Measurements from ENCODE around the gene LRRC23. TPM values are rescaled to one million over a fixed set of nuclear protein-coding genes. Genes with fewer than 3 reads are reported as not detected.
A peak's percentile ranks its signal among the peaks of the same experiment; 100 is the strongest.

The LRRC23 gene
- total and polyA plus RNA-seq, 8 donors: 5.3 to 20.4 (median 9.0) TPM; not detected in 1

DNA sequence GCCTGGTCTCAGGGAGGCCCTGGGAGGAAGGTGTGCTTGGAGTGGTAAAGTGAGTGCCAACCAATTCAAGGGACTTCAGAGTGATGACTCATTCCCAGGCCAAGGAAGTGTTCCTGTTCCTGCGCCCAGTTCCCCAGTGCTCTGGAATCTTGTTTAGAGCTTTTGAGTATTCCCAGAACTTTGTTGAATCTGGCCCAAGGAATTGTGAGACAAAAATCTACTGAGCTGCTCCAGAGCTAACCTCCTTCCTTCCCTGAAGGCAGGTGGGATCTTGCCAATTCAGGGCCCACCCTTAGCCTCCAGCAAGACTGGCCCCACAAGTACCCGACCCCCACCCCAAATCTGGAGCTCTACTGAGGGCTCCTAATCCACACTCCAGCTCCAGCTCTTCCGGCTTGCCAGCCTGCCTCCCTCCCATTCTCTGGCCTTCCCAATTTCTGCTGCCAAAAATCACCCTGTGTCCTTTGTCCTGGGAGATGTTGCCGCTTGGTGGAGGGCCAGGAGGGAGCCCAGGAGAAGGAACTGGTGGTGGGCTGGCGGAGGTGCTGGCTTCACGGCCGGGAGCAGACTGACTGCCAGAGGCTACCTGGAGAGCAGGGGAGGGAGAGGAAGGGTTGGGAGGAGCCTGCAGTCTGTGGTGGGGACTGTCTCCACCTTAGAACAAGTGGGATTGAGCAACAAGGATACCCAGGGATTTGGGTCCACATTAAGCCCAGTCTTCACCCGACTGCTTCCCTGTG lies 21.1 kb downstream of the LRRC23 start:
- no peaks in the 10 kb centered on the region for H3K27me3 ChIP-seq
- peaks cover 46 to 69% (median 55%) of the 10 kb centered on the region in 4 donors for H3K4me1 ChIP-seq
- TF ChIP-seq, protein P1, sequence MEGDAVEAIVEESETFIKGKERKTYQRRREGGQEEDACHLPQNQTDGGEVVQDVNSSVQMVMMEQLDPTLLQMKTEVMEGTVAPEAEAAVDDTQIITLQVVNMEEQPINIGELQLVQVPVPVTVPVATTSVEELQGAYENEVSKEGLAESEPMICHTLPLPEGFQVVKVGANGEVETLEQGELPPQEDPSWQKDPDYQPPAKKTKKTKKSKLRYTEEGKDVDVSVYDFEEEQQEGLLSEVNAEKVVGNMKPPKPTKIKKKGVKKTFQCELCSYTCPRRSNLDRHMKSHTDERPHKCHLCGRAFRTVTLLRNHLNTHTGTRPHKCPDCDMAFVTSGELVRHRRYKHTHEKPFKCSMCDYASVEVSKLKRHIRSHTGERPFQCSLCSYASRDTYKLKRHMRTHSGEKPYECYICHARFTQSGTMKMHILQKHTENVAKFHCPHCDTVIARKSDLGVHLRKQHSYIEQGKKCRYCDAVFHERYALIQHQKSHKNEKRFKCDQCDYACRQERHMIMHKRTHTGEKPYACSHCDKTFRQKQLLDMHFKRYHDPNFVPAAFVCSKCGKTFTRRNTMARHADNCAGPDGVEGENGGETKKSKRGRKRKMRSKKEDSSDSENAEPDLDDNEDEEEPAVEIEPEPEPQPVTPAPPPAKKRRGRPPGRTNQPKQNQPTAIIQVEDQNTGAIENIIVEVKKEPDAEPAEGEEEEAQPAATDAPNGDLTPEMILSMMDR (IDR thresholded peaks at IDR 0.05): peak in 1 of 7 experiments; percentile 12
- TF ChIP-seq POLR2AphosphoS5 (IDR thresholded peaks at IDR 0.05): peak; percentile 42 to 71 (median 69)
- no peak for TF ChIP-seq POLR2A (IDR thresholded peaks at IDR 0.05)
- TF ChIP-seq EP300 (IDR thresholded peaks at IDR 0.05): no peak
- H3K4me3 ChIP-seq: peak overlapping the region; percentile 64 to 95 (median 86)
- intact Hi-C loops (cut with DNase I; ENCODE audit: low total_unique reads): no loop called here
- H3K36me3 ChIP-seq: peaks cover 0 to 28% (median 19%) of the 10 kb centered on the region in 4 donors
- no peaks in the 10 kb centered on the region for H3K9me3 ChIP-seq
- DNase-seq: peak; percentile 77 to 88
- whole genome bisulfite sequencing, 5 donors: 11 to 26% (median 13%) methylated on average over 8 of the region's 8 CpGs
- H3K27ac ChIP-seq: peak overlapping the region; percentile 89 to 99 (median 97)

DNA sequence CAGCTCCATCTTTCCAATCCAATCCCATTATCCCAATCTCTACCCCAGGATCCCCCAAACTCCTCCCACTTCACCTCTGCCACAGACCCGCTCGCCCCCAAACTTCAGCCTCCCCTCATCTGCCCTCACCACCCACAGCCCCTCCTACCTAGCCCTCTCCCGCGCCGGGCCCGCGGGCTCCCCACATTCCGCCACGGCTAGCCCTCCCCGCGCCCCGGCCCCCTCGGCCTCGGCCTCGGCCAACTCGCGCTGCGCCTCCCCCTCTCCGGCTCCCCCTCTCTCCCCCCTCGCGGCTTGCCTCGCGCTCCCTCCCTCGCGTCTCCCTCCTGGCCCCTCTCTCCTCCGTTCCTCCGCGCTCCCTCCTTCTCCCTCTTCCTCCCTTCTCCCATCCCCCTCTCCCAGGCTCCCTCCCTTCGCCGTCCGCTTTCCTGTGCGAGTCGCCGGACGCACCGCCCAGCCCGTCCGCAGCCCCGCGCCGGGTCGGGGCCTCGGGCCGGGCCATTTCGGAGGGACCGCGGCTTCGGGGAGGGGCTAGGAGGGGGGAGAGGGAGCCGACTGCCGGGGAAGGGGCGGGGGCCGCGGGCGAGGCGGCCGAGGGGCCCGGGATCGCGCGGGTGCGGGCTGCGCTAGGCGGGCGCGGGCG lies 22.9 kb downstream of the LRRC23 start, which contains the start of gene ATN1:
TSS of gene ATN1 (plus strand) at position 581 of the 643 bp plus-strand sequence. CDS start 6,043 bp downstream, outside the sequence.
- Histone ChIP-seq H3K27me3 (no peaks in the 10 kb centered on the region), H3K27ac (peak within 1 kb of the TSS; percentile 90 to 99 (median 97)), H3K4me3 (peak within 1 kb of the TSS; percentile 64 to 95 (median 86)), H3K9me3 (no peaks in the 10 kb centered on the region), H3K36me3 (peaks cover 0 to 10% (median 6%) of the 10 kb centered on the region in 4 donors), H3K4me1 (peaks cover 50 to 87% (median 67%) of the 10 kb centered on the region in 4 donors)
- peak; percentile 40 to 84 (median 75) for TF ChIP-seq POLR2AphosphoS5 (IDR thresholded peaks at IDR 0.05)
- TF ChIP-seq, protein P1 (IDR thresholded peaks at IDR 0.05): no peak
- intact Hi-C loops (cut with DNase I; ENCODE audit: low total_unique reads): no loop called here
- WGBS, 5 donors: 0 to 1% (median 1%) methylated on average over 36 to 66 of the region's 66 CpGs
- DNase-seq: peak; percentile 68 to 96

DNA sequence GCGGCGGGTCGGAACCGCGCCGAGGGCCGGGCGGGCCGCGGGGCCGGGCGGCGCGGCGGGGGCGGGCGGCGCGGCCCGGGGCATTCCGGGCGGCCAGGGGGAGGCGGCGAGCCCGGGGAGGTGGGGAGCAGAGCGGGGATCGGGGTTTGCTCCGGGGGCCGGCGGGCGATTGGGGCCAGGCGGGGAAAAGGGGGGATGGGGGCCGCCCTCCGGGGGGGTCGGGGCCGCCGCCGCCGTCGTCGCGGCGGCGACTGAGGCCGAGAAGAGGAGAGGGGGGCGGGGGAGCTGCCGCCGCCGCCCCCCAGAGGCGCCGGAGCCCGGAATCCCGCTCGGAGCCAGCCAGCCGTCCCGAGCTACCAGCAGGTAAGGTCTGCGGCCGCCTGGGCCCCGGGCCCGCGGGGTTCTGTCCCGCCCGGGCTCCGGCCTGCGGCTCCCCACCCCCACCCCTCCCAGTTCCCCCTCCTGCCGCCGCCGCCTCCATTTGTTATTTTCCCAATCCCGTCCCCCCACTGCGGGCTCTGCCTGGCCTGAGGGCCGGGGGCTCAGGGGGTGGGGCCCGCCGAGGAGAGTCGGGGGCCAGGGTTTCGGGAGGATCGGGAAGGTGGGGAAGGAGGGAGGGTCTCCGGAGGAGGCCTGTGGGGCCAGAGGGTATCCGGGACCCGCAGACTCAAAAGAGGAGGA lies 23.5 kb downstream of the LRRC23 start:
- WGBS, 5 donors: 0 to 1% (median 1%) methylated on average over 14 to 73 of the region's 79 CpGs

More for the DNA sequence above, 23.5 kb downstream of the LRRC23 start:
- DNase-seq: peak in 1 of 2 donors; percentile 69
- intact Hi-C loops (cut with DNase I; ENCODE audit: low total_unique reads): no loop called here
- Histone ChIP-seq H3K27ac (peak overlapping the region; percentile 90 to 99 (median 97)), H3K9me3 (no peaks in the 10 kb centered on the region), H3K4me1 (peaks cover 51 to 89% (median 72%) of the 10 kb centered on the region in 4 donors), H3K27me3 (no peaks in the 10 kb centered on the region), H3K4me3 (peak overlapping the region; percentile 64 to 95 (median 86)), H3K36me3 (peaks cover 0 to 9% (median 3%) of the 10 kb centered on the region in 4 donors)
- TF ChIP-seq POLR2A (IDR thresholded peaks at IDR 0.05) (no peak), EP300 (IDR thresholded peaks at IDR 0.05) (no peak), POLR2AphosphoS5 (IDR thresholded peaks at IDR 0.05) (no peak)
- TF ChIP-seq, protein P1 (IDR thresholded peaks at IDR 0.05): no peak
